H1 (cell line): ENCODE data around the gene COPA. TPM values are rescaled to one million over a fixed set of nuclear protein-coding genes. Genes with fewer than 3 reads are reported as not detected.

ENCODE experiments used
- CTCF ChIA-PET: fragments of 300-600 bp; sonication (Branson Sonifier 250); formaldehyde crosslinking; loops from one replicate; lab custom pipeline; 2021; ENCODE audit not compliant: partially characterized antibody; lab: Charles Lee
- POLR2A ChIA-PET: fragments of 300-600 bp; sonication (Branson Sonifier 250); formaldehyde crosslinking; loops from one replicate; lab custom pipeline; 2021; ENCODE audit warnings: inconsistent platforms; ENCODE audit not compliant: partially characterized antibody; lab: Charles Lee
- DNase-seq, 2 experiments: peaks; one replicate each; pipeline versions ENCODE4 v3.0.0 to v3.0.0-alpha.2; 2010 to 2022; ENCODE audit warnings: low spot score in 2 of 2, low read depth in 1 of 2, mixed read lengths in 1 of 2
- FAIRE-seq: peaks from 2 replicates; lab custom pipeline; 2011; peaks lifted over from hg19 to GRCh38; lab: Jason Lieb, UNC
- H2AFZ ChIP-seq: 2 replicates; pipeline ENCODE4 v1.8.1; 2012; ENCODE audit warnings: low read length, inconsistent platforms
- H2AK5ac ChIP-seq: 2 replicates; pipeline ENCODE4 v1.6.1; 2013; ENCODE audit warnings: low read depth, low read length
- H2BK120ac ChIP-seq: replicated peaks from 2 replicates; pipeline ENCODE3; 2013; ENCODE audit warnings: low read depth, low read length, inconsistent platforms
- H2BK12ac ChIP-seq: 2 replicates; pipeline ENCODE4 v1.6.1; 2013; ENCODE audit warnings: low read depth, low read length
- H2BK15ac ChIP-seq: 2 replicates; pipeline ENCODE4 v1.6.1; 2013; ENCODE audit warnings: low read length
- H2BK20ac ChIP-seq: 2 replicates; pipeline ENCODE4 v1.6.1; 2013; ENCODE audit warnings: low read length
- H2BK5ac ChIP-seq: 2 replicates; pipeline ENCODE4 v1.6.1; 2013; ENCODE audit warnings: low read depth, low read length
- H3K14ac ChIP-seq: 2 replicates; pipeline ENCODE4 v1.6.1; 2013; ENCODE audit warnings: inconsistent platforms; ENCODE audit not compliant: insufficient read length
- H3K18ac ChIP-seq: 2 replicates; pipeline ENCODE4 v1.6.1; 2013; ENCODE audit warnings: low read length; ENCODE audit errors: extremely low read depth
- H3K23ac ChIP-seq: 2 replicates; pipeline ENCODE4 v1.6.1; 2013; ENCODE audit warnings: inconsistent platforms; ENCODE audit not compliant: insufficient read length
- H3K23me2 ChIP-seq: 2 replicates; pipeline ENCODE4 v1.6.1; 2013; ENCODE audit warnings: low read depth, low read length
- H3K27ac ChIP-seq: 2 replicates; pipeline ENCODE4 v1.6.1; 2011; ENCODE audit warnings: low read depth, low read length, inconsistent platforms
- H3K27me3 ChIP-seq, 4 experiments: replicated peaks in 1 of 4; 1 replicate in 1 of 4; 2 replicates in 3 of 4; pipeline versions ENCODE4 v1.6.1 to v1.8.1; 2011 to 2013; ENCODE audit warnings: low read length in 3 of 4, mild to moderate bottlenecking in 3 of 4, inconsistent platforms in 2 of 4, mixed read lengths in 2 of 4, moderate library complexity in 1 of 4; ENCODE audit not compliant: control insufficient read depth in 3 of 4, insufficient read depth in 3 of 4; ENCODE audit errors: extremely low read depth in 1 of 4
- H3K36me3 ChIP-seq, 4 experiments: 2 replicates each; pipeline versions ENCODE4 v1.6.1 to v1.8.1; 2011 to 2013; ENCODE audit warnings: mild to moderate bottlenecking in 4 of 4, low read length in 3 of 4, moderate library complexity in 2 of 4, control low read depth in 1 of 4, inconsistent platforms in 1 of 4; ENCODE audit not compliant: insufficient read depth in 4 of 4, control insufficient read depth in 2 of 4
- H3K4ac ChIP-seq: replicated peaks from 2 replicates; pipeline ENCODE3; 2013; ENCODE audit warnings: low read length, low read depth, mixed read lengths, inconsistent platforms; ENCODE audit not compliant: insufficient read length
- H3K4me1 ChIP-seq, 4 experiments: replicated peaks in 1 of 4; 1 replicate in 1 of 4; 2 replicates in 3 of 4; pipeline versions ENCODE4 v1.6.1 to v1.8.1; 2011 to 2013; ENCODE audit warnings: low read length in 3 of 4, inconsistent platforms in 2 of 4, mixed read lengths in 1 of 4; ENCODE audit not compliant: insufficient read depth in 4 of 4, control insufficient read depth in 3 of 4
- H3K4me2 ChIP-seq, 2 experiments: 2 replicates each; pipeline versions ENCODE4 v1.6.1 to v1.8.1; 2011 to 2013; ENCODE audit warnings: low read depth in 2 of 2, low read length in 2 of 2, control low read depth in 1 of 2, inconsistent platforms in 1 of 2, mild to moderate bottlenecking in 1 of 2; ENCODE audit not compliant: insufficient read depth in 1 of 2
- H3K4me3 ChIP-seq, 4 experiments: fragments of 200-600, 300-600 bp in 1 of 4; sonication (generic), shearing (Covaris generic), sonication (Bioruptor Twin) in 1 of 4; 2 replicates each; pipeline versions ENCODE4 v1.5.1 to v1.8.1; 2011 to 2016; ENCODE audit warnings: low read length in 4 of 4, low read depth in 3 of 4, control low read depth in 2 of 4, inconsistent platforms in 2 of 4, mild to moderate bottlenecking in 2 of 4, mixed read lengths in 1 of 4, moderate library complexity in 1 of 4; ENCODE audit not compliant: insufficient read depth in 2 of 4; ENCODE audit errors: extremely low read depth in 1 of 4
- H3K56ac ChIP-seq: replicated peaks from 2 replicates; pipeline ENCODE3; 2013; ENCODE audit warnings: low read depth, mild to moderate bottlenecking, mixed read lengths, low read length, inconsistent platforms; ENCODE audit not compliant: insufficient read length
- H3K79me1 ChIP-seq: 2 replicates; pipeline ENCODE4 v1.6.1; 2013; ENCODE audit warnings: low read depth, low read length, control low read depth
- H3K79me2 ChIP-seq, 2 experiments: 2 replicates each; pipeline versions ENCODE4 v1.6.1 to v1.8.1; 2012 to 2013; ENCODE audit warnings: low read length in 2 of 2, mild to moderate bottlenecking in 2 of 2, inconsistent platforms in 1 of 2; ENCODE audit not compliant: insufficient read depth in 2 of 2, control insufficient read depth in 1 of 2
- H3K9ac ChIP-seq, 4 experiments: replicated peaks in 1 of 4; 1 replicate in 1 of 4; 2 replicates in 3 of 4; pipeline versions ENCODE4 v1.6.1 to v1.8.1; 2011 to 2013; ENCODE audit warnings: low read depth in 3 of 4, low read length in 3 of 4, control low read depth in 2 of 4, mild to moderate bottlenecking in 2 of 4, moderate library complexity in 2 of 4, inconsistent platforms in 1 of 4; ENCODE audit errors: extremely low read depth in 1 of 4
- H3K9me3 ChIP-seq, 2 experiments: 2 replicates each; pipeline versions ENCODE4 v1.6.1 to v1.8.1; 2012 to 2013; ENCODE audit warnings: mild to moderate bottlenecking in 2 of 2, moderate library complexity in 2 of 2, control low read depth in 1 of 2, inconsistent platforms in 1 of 2, low read depth in 1 of 2, low read length in 1 of 2, mixed read lengths in 1 of 2; ENCODE audit not compliant: insufficient read depth in 2 of 2
- H4K20me1 ChIP-seq, 2 experiments: replicated peaks in 1 of 2; 2 replicates each; pipeline versions ENCODE3 to v1.8.1; 2011 to 2013; ENCODE audit warnings: inconsistent platforms in 2 of 2, low read length in 2 of 2, mild to moderate bottlenecking in 1 of 2; ENCODE audit not compliant: insufficient read depth in 2 of 2, control insufficient read depth in 1 of 2
- H4K5ac ChIP-seq: 2 replicates; pipeline ENCODE4 v1.6.1; 2013; ENCODE audit warnings: low read length, low read depth, mixed read lengths, inconsistent platforms; ENCODE audit not compliant: insufficient read length
- H4K8ac ChIP-seq: 2 replicates; pipeline ENCODE4 v1.8.0; 2013; ENCODE audit warnings: mild to moderate bottlenecking, moderate library complexity, low read length, inconsistent platforms; ENCODE audit not compliant: insufficient read depth; ENCODE audit errors: extremely low read depth
- H4K91ac ChIP-seq: replicated peaks from 2 replicates; pipeline ENCODE3; 2013; ENCODE audit warnings: low read length, mixed read lengths, inconsistent platforms; ENCODE audit not compliant: insufficient read length
- ATF2 ChIP-seq: IDR thresholded peaks from 2 replicates; pipeline ENCODE4 v1.6.1; 2012; ENCODE audit warnings: low read length, inconsistent platforms
- BRCA1 ChIP-seq: IDR thresholded peaks from 2 replicates; pipeline ENCODE4 v1.6.1; 2012; ENCODE audit warnings: low read depth, low read length, improper control_type of control experiment
- CEBPB ChIP-seq: IDR thresholded peaks from 2 replicates; pipeline ENCODE4 v1.6.1; 2012; ENCODE audit warnings: low read depth, low read length
- CTBP2 ChIP-seq: IDR thresholded peaks from 2 replicates; pipeline ENCODE4 v1.7.0; 2011; ENCODE audit warnings: borderline replicate concordance, mild to moderate bottlenecking, moderate library complexity, mixed read lengths, low read length; ENCODE audit not compliant: insufficient read depth, insufficient read length
- EZH2 ChIP-seq: fragments of 200-600 bp; sonication (generic); IDR thresholded peaks from 2 replicates; pipeline ENCODE4 v1.7.1; 2012; ENCODE audit warnings: low read depth, mild to moderate bottlenecking, moderate library complexity, low read length, inconsistent platforms; ENCODE audit not compliant: severe bottlenecking
- GTF2F1 ChIP-seq: IDR thresholded peaks from 2 replicates; pipeline ENCODE4 v1.6.1; 2012; ENCODE audit warnings: low read depth, low read length, improper control_type of control experiment, borderline replicate concordance
- MAFK ChIP-seq: IDR thresholded peaks from 2 replicates; pipeline ENCODE4 v1.6.1; 2012; ENCODE audit warnings: low read depth, mild to moderate bottlenecking, improper control_type of control experiment, low read length
- POU5F1 ChIP-seq: IDR thresholded peaks from 2 replicates; pipeline ENCODE4 v1.6.1; 2011; ENCODE audit warnings: low read depth, mild to moderate bottlenecking, low read length, moderate library complexity
- RBBP5 ChIP-seq: IDR thresholded peaks from 2 replicates; pipeline ENCODE4 v1.7.1; 2012; ENCODE audit warnings: low read depth, mild to moderate bottlenecking, inconsistent platforms, low read length, moderate library complexity, borderline replicate concordance
- RNF2 ChIP-seq: fragments of 200-900, 300-1000 bp; sonication (generic); IDR thresholded peaks from 2 replicates; pipeline ENCODE4 v1.7.1; 2016; ENCODE audit warnings: borderline replicate concordance, low read depth, mild to moderate bottlenecking, antibody characterized with exemption, low read length; ENCODE audit not compliant: poor library complexity, severe bottlenecking; ENCODE audit errors: missing control alignments
- SIX5 ChIP-seq: IDR thresholded peaks from 2 replicates; pipeline ENCODE4 v1.6.1; 2011; ENCODE audit warnings: mild to moderate bottlenecking, low read depth, low read length
- TAF1 ChIP-seq: IDR thresholded peaks from 2 replicates; pipeline ENCODE4 v1.6.1; 2011; ENCODE audit warnings: mild to moderate bottlenecking, low read depth, low read length
- WGBS, 2 experiments: shearing (Covaris generic) in 1 of 2; methylation state at CpG; one replicate each; pipeline versions ENCODE4 v1.1.6 to v1.1.7; 2013 to 2015; ENCODE audit warnings: low lambda C conversion rate in 2 of 2, mixed read lengths in 2 of 2, inconsistent platforms in 1 of 2, low coverage in 1 of 2, missing lambda C conversion rate in 1 of 2; ENCODE audit not compliant: insufficient replicate concordance in 2 of 2, insufficient coverage in 1 of 2, insufficient read length in 1 of 2; ENCODE audit errors: extremely low coverage in 1 of 2, missing lambda C conversion rate in 1 of 2; 5-methylcytosine and 5-hydroxymethylcytosine counted together
- polyA plus RNA-seq, 7 experiments: library from polyadenylated mRNA; depleted of rRNA in 3 of 7; stranded (reverse) in 5 of 7; unstranded in 2 of 7; fragments of >200 nt in 5 of 7; fragments of 200-250 nt in 2 of 7; gene quantifications; 1 replicate in 5 of 7; 2 replicates in 1 of 7; 4 replicates in 1 of 7; pipeline versions ENCODE4 v1.2.1 to v1.2.3, GENCODE V29; 2011 to 2013; ENCODE audit warnings: missing spikeins in 2 of 7, mixed read lengths in 2 of 7
- total RNA-seq: library from RNA; stranded (reverse); fragmentation: NEBNext Ultra II Directional; extraction: Animal tissue kit (Norgen Biotek cat#: 25700); gene quantifications from 2 replicates; pipeline ENCODE4 v1.2.1, GENCODE V29; 2021

COPA gene
- total and polyA plus RNA-seq, 2 of the 8 experiments (the other 6 are each of a cell fraction or from before 2014, with no cell fraction given), result 78.2 to 115 TPM

- POLR2A ChIA-PET, result interaction anchor here (0.7 kb wide), 1 partner anchor 41 kb away, joined by 4 read pairs; no protein-coding TSS in a partner anchor
- H3K4me3 ChIP-seq, result no peak overlapping the region
- FAIRE-seq (no peak), DNase-seq (no peak)
- no peak overlapping the region for H4K91ac ChIP-seq
- H4K5ac ChIP-seq, result no peak overlapping the region
- CTCF ChIA-PET, result interaction anchor here (1.2 kb wide), 1 partner anchor 46 kb away, joined by 3 read pairs; no protein-coding TSS in a partner anchor
- H2BK5ac ChIP-seq, result no peak overlapping the region
- H3K79me1 ChIP-seq, result no peaks in the 10 kb centered on the region
- H3K14ac ChIP-seq, result no peak overlapping the region
- no peaks in the 10 kb centered on the region for H3K27me3 ChIP-seq
- no peak overlapping the region for H4K8ac ChIP-seq
- no peak overlapping the region for H2BK12ac ChIP-seq
- no peaks in the 10 kb centered on the region for H3K9me3 ChIP-seq
- H2AK5ac ChIP-seq, result no peak overlapping the region
- no peak overlapping the region for H3K56ac ChIP-seq
- H2BK15ac ChIP-seq, result no peak overlapping the region
- peaks cover 4 to 11% (median 8%) of the 10 kb centered on the region in 4 experiments for H3K4me1 ChIP-seq
- TF ChIP-seq RNF2, result no peak
- no peak for TF ChIP-seq MAFK
- TF ChIP-seq SIX5, result no peak
- no peak for TF ChIP-seq ATF2
- no peak for TF ChIP-seq CTBP2
- no peak for TF ChIP-seq POU5F1
- no peak for TF ChIP-seq CEBPB
- TF ChIP-seq BRCA1, result no peak
- no peak for TF ChIP-seq EZH2
- no peak for TF ChIP-seq GTF2F1
- TF ChIP-seq TAF1, result no peak
- no peak for TF ChIP-seq RBBP5
- H3K23me2 ChIP-seq, result no peaks in the 10 kb centered on the region
- H3K4ac ChIP-seq, result no peak overlapping the region
- H3K23ac ChIP-seq, result no peak overlapping the region
- no peak overlapping the region for H3K27ac ChIP-seq
- H3K4me2 ChIP-seq, result no peak overlapping the region
- H2BK20ac ChIP-seq, result no peak overlapping the region
- no peaks in the 10 kb centered on the region; a peak in 1 of 4 replicates for H3K79me2 ChIP-seq
- H2BK120ac ChIP-seq, result no peak overlapping the region
- peaks cover 0 to 2% of the 10 kb centered on the region in 2 experiments for H4K20me1 ChIP-seq
- peaks cover 26 to 65% (median 55%) of the 10 kb centered on the region in 4 experiments for H3K36me3 ChIP-seq
- H3K9ac ChIP-seq, result no peak overlapping the region
- H2AFZ ChIP-seq, result no peak overlapping the region
- no peak overlapping the region for H3K18ac ChIP-seq
- WGBS, 2 experiments, result 83% methylated on average over 1 of the region's 1 CpG; no CpG with 5 or more reads in 1 of the 2 experiments
These were observed 33.5 kb downstream of the COPA start for GRCh38 chr1:160309571-160309970.
